ENCODE measurements around the gene BCAR3. TPM values are rescaled to one million over a fixed set of nuclear protein-coding genes. Genes with fewer than 3 reads are reported as not detected.

Gene BCAR3
- total and polyA plus RNA-seq, 4 donors, result 8.4 to 24.1 (median 16.0) TPM

DNA sequence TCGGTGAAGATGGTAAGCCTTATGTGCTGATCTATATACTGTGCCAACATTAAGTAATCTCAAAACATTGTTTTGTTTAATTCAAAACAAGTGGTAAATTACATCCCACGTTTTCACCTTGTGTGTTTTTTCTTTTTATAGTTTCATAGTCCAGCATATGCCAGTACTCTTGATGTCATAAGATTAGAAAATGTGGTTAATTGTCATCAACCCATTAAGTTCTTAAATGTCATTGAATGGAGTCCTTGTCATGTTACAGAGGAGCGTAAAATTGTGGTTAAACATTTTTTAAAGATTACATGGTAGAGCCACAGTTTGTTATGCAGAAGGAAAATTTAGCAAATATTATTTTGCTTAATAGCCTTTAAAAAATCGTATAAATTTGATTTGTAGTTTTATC, 140.6 kb downstream of the BCAR3 start:
- Histone ChIP-seq H3K27ac (ENCODE audit: low read depth in 1 of 2, low read length in 2 of 2) (no peak overlapping the region), H3K4me3 (ENCODE audit: low read length in 2 of 2) (no peak overlapping the region), H3K36me3 (ENCODE audit: control insufficient read depth in 1 of 2, insufficient read depth in 2 of 2, low read length in 1 of 2) (no peaks in the 10 kb centered on the region), H3K9me3 (ENCODE audit: control insufficient read depth, low read length) (no peaks in the 10 kb centered on the region), H3K27me3 (ENCODE audit: control insufficient read depth in 1 of 2, insufficient read depth in 2 of 2, low read length in 1 of 2) (no peaks in the 10 kb centered on the region), H3K4me1 (ENCODE audit: control insufficient read depth in 1 of 2, insufficient read depth in 2 of 2, low read length in 2 of 2) (no peaks in the 10 kb centered on the region)
- 81 to 83% methylated on average over 4 of the region's 4 CpGs for WGBS, 2 donors
- intact Hi-C loops (cut with DNase I), result no loop called here
- DNase-seq (no peak), ATAC-seq (ENCODE audit: low FRiP score) (no peak)

DNA sequence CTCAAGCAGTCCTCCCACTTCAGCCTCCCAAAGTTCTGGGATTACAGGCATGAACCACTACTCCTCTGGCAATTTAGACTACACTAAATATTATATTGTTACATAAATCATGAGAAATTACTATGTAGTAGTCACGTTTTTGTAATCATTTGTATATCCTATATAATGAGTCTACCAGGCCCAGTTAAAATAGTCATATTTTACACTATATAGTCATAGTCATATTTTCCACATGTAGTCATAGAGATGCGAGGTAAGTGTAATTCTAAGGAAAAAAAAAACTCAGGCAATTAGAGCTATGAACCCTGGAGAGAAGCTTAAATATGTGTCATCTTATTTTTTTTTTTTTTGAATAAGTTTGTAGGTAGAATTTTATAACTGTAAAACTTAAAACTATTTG, 143.7 kb downstream of the BCAR3 start:
- Histone ChIP-seq H3K27me3 (ENCODE audit: control insufficient read depth in 1 of 2, insufficient read depth in 2 of 2, low read length in 1 of 2) (no peaks in the 10 kb centered on the region), H3K4me1 (ENCODE audit: control insufficient read depth in 1 of 2, insufficient read depth in 2 of 2, low read length in 2 of 2) (no peaks in the 10 kb centered on the region), H3K4me3 (ENCODE audit: low read length in 2 of 2) (no peak overlapping the region), H3K9me3 (ENCODE audit: control insufficient read depth, low read length) (no peaks in the 10 kb centered on the region), H3K36me3 (ENCODE audit: control insufficient read depth in 1 of 2, insufficient read depth in 2 of 2, low read length in 1 of 2) (no peaks in the 10 kb centered on the region), H3K27ac (ENCODE audit: low read depth in 1 of 2, low read length in 2 of 2) (no peak overlapping the region)
- DNase-seq (no peak), ATAC-seq (ENCODE audit: low FRiP score) (no peak)
- 55% methylated on average over 2 of the region's 2 CpGs for WGBS, 2 donors
- intact Hi-C loops (cut with DNase I), result no loop called here

DNA sequence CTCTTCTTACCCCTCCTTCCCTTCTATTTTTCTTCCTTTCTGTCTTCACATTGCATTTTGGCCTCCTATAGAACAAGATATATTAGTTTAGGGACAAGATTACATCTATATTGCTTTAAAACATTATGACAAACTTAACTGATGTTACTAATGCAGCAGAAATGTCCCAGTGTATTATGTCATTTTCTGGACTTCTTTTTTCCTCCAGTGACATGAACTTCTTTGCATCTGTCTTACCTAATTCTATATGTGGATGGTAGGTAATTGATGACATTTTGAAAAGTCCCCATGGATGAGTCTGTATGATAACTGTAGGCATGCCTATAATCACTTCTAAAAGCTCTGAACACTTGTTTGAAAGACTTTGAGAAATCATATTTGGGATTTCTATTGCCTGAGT, 144.2 kb downstream of the BCAR3 start:
- Histone ChIP-seq H3K4me1 (ENCODE audit: control insufficient read depth in 1 of 2, insufficient read depth in 2 of 2, low read length in 2 of 2) (no peaks in the 10 kb centered on the region), H3K4me3 (ENCODE audit: low read length in 2 of 2) (no peak overlapping the region), H3K27ac (ENCODE audit: low read depth in 1 of 2, low read length in 2 of 2) (no peak overlapping the region), H3K9me3 (ENCODE audit: control insufficient read depth, low read length) (no peaks in the 10 kb centered on the region), H3K36me3 (ENCODE audit: control insufficient read depth in 1 of 2, insufficient read depth in 2 of 2, low read length in 1 of 2) (no peaks in the 10 kb centered on the region), H3K27me3 (ENCODE audit: control insufficient read depth in 1 of 2, insufficient read depth in 2 of 2, low read length in 1 of 2) (no peaks in the 10 kb centered on the region)
- DNase-seq, result no peak
- no peak for ATAC-seq (ENCODE audit: low FRiP score)
- intact Hi-C loops (cut with DNase I), result no loop called here

DNA sequence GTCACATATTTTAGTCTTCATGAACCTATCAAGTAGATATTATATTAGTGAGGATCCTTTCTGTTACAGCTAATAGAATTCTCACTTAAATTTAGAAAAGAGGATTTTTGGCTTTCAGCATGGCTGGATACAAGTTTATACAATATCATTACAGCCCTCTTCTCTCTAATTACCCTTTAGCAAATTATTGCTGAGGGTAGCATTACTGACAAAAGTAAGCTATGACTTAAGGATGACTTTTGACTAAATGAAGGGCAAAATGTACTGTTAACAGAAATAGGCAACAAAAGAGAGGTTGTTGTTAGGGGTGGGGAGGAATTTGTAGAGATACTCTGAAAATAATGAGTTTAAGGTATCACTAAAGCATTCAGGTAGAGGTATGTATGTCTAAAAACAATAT, 148.0 kb downstream of the BCAR3 start:
- DNase-seq (no peak), ATAC-seq (ENCODE audit: low FRiP score) (no peak)
- intact Hi-C loops (cut with DNase I), result no loop called here
- Histone ChIP-seq H3K27ac (ENCODE audit: low read depth in 1 of 2, low read length in 2 of 2) (no peak overlapping the region), H3K4me3 (ENCODE audit: low read length in 2 of 2) (no peak overlapping the region), H3K36me3 (ENCODE audit: control insufficient read depth in 1 of 2, insufficient read depth in 2 of 2, low read length in 1 of 2) (no peaks in the 10 kb centered on the region), H3K4me1 (ENCODE audit: control insufficient read depth in 1 of 2, insufficient read depth in 2 of 2, low read length in 2 of 2) (no peaks in the 10 kb centered on the region), H3K9me3 (ENCODE audit: control insufficient read depth, low read length) (no peaks in the 10 kb centered on the region), H3K27me3 (ENCODE audit: control insufficient read depth in 1 of 2, insufficient read depth in 2 of 2, low read length in 1 of 2) (no peaks in the 10 kb centered on the region)

DNA sequence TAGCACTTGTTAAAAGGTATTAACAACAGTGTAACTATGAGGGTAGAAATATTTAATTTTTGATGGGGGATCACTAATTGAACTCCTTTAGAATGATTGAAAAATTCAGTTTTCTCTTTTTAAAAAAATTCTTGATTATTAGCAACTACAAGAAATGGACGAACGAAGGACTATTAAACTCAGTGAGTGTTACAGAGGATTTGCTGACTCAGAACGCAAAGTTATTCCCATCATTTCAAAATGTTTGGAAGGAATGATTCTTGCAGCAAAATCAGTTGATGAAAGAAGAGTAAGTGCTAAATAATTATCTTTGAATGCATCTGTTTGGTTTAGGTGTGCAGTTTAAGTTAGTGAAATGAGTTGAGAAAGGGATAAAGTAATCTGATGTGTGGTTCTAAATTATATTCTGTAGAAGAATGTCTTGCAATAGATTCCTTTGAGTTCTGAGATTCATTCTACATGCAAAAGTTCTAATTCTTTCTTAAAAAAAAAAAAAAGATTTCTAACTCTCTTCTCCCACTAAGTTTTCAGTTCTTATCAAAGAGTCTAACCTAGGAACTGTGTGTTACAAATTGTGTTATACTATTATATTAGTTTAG, 148.8 kb downstream of the BCAR3 start:
- Histone ChIP-seq H3K4me3 (ENCODE audit: low read length in 2 of 2) (no peak overlapping the region), H3K4me1 (ENCODE audit: control insufficient read depth in 1 of 2, insufficient read depth in 2 of 2, low read length in 2 of 2) (no peaks in the 10 kb centered on the region), H3K27me3 (ENCODE audit: control insufficient read depth in 1 of 2, insufficient read depth in 2 of 2, low read length in 1 of 2) (no peaks in the 10 kb centered on the region), H3K9me3 (ENCODE audit: control insufficient read depth, low read length) (no peaks in the 10 kb centered on the region), H3K27ac (ENCODE audit: low read depth in 1 of 2, low read length in 2 of 2) (no peak overlapping the region), H3K36me3 (ENCODE audit: control insufficient read depth in 1 of 2, insufficient read depth in 2 of 2, low read length in 1 of 2) (no peaks in the 10 kb centered on the region)
- intact Hi-C loops (cut with DNase I), result no loop called here
- ATAC-seq (ENCODE audit: low FRiP score), result no peak
- no peak for DNase-seq
- WGBS, 2 donors, result 97% methylated on average over 3 of the region's 3 CpGs

DNA sequence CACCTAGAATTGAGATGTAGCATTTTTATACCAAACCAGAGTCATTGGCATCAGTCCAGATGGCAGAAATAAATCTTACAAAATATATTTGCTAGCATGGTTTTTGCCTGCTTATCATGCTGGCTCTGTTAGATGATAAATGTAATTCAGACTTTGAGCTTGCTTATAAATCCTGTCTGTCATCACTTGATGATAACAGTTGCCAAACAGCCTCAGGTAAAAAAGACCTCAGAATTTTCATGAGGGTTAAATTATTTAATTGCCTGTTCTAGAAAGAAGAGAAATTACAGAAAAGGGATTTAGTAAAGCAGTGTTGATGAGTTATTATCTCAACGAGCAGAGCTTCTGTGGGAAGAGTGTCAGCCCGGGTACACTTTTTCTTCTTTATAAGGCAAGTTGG, 150.4 kb downstream of the BCAR3 start:
- 55 to 59% methylated on average over 2 of the region's 2 CpGs for WGBS, 2 donors
- Histone ChIP-seq H3K4me1 (ENCODE audit: control insufficient read depth in 1 of 2, insufficient read depth in 2 of 2, low read length in 2 of 2) (no peaks in the 10 kb centered on the region), H3K9me3 (ENCODE audit: control insufficient read depth, low read length) (no peaks in the 10 kb centered on the region), H3K36me3 (ENCODE audit: control insufficient read depth in 1 of 2, insufficient read depth in 2 of 2, low read length in 1 of 2) (no peaks in the 10 kb centered on the region), H3K27ac (ENCODE audit: low read depth in 1 of 2, low read length in 2 of 2) (no peak overlapping the region), H3K4me3 (ENCODE audit: low read length in 2 of 2) (no peak overlapping the region), H3K27me3 (ENCODE audit: control insufficient read depth in 1 of 2, insufficient read depth in 2 of 2, low read length in 1 of 2) (no peaks in the 10 kb centered on the region)
- intact Hi-C loops (cut with DNase I), result no loop called here
- DNase-seq, result no peak
- no peak for ATAC-seq (ENCODE audit: low FRiP score)

DNA sequence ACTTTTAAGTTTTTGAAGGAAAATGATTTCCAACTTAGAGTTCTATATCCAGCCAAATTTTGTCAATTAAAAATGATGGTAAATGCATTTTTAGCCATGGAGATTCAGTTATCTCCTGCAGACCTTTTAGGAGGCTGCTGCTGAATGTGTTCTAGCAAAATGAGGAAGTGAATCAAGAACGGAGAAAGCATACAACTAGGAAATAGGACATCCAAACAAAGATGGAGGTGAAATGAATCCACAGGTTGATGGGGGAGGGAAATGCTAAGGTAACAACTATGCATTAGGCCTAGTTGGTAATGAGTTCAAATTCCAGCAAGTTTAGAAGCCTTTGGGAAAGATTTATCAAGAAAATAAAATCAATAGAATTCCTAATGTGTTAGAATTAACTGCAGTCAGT, 153.2 kb downstream of the BCAR3 start:
- WGBS, 2 donors, result 92 to 97% methylated on average over 1 of the region's 1 CpG
- ATAC-seq (ENCODE audit: low FRiP score) (no peak), DNase-seq (no peak)
- H3K36me3 ChIP-seq (ENCODE audit: control insufficient read depth in 1 of 2, insufficient read depth in 2 of 2, low read length in 1 of 2), result no peaks in the 10 kb centered on the region
- intact Hi-C loops (cut with DNase I), result no loop called here
- H3K4me1 ChIP-seq (ENCODE audit: control insufficient read depth in 1 of 2, insufficient read depth in 2 of 2, low read length in 2 of 2), result no peaks in the 10 kb centered on the region
- no peaks in the 10 kb centered on the region for H3K27me3 ChIP-seq (ENCODE audit: control insufficient read depth in 1 of 2, insufficient read depth in 2 of 2, low read length in 1 of 2)
- H3K9me3 ChIP-seq (ENCODE audit: control insufficient read depth, low read length), result no peaks in the 10 kb centered on the region
- no peak overlapping the region for H3K27ac ChIP-seq (ENCODE audit: low read depth in 1 of 2, low read length in 2 of 2)
- no peak overlapping the region for H3K4me3 ChIP-seq (ENCODE audit: low read length in 2 of 2)

DNA sequence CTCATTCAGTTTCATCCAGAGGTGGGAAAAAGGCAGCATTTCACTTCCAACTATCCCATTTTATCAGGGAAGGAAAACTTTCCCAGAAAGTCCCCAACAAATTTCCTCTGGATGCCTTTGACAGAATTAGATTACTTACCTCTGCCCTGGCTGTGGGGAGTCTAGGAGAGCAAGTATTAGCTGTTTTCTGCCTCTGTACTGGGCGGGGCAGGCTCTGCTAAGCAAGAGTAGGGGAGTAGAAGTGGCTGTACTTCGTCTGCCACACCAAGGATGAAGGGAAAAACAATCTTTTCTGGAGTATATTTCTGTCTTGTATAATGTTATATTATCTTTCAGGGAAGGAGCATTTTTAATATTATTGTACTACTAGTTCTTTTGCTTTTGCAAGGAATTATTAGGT, 155.2 kb downstream of the BCAR3 start:
- WGBS, 2 donors, result 93 to 96% methylated on average over 2 of the region's 2 CpGs
- H3K4me3 ChIP-seq (ENCODE audit: low read length in 2 of 2), result no peak overlapping the region

DNA sequence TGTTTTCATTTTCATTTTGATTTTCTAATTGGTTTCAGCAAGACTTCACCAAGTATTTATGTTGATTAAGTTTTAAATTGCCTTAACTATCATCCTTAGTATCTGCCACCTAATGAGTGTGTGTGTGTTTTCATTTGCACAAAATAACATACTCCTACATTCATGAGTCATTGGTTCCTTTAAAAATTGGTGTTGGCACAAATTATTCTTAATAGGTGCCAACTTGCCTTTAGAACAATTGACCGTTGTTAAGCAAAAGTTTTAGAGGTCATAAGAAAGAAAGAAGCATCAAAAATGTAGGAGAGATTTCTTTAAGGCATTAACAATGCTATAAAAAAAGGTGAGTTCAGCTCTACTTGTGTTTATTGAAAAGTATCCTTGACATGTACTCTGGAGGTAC, 156.2 kb downstream of the BCAR3 start:
- H3K4me3 ChIP-seq (ENCODE audit: low read length in 2 of 2), result no peak overlapping the region
- WGBS, 2 donors, result 8% methylated on average over 1 of the region's 1 CpG
- intact Hi-C loops (cut with DNase I), result no loop called here
- DNase-seq (no peak), ATAC-seq (ENCODE audit: low FRiP score) (no peak)
- H3K27me3 ChIP-seq (ENCODE audit: control insufficient read depth in 1 of 2, insufficient read depth in 2 of 2, low read length in 1 of 2), result no peaks in the 10 kb centered on the region
- no peaks in the 10 kb centered on the region for H3K36me3 ChIP-seq (ENCODE audit: control insufficient read depth in 1 of 2, insufficient read depth in 2 of 2, low read length in 1 of 2)
- H3K27ac ChIP-seq (ENCODE audit: low read depth in 1 of 2, low read length in 2 of 2), result no peak overlapping the region
- H3K4me1 ChIP-seq (ENCODE audit: control insufficient read depth in 1 of 2, insufficient read depth in 2 of 2, low read length in 2 of 2), result no peaks in the 10 kb centered on the region
- H3K9me3 ChIP-seq (ENCODE audit: control insufficient read depth, low read length), result no peaks in the 10 kb centered on the region

More for the DNA sequence above, 155.2 kb downstream of the BCAR3 start:
- DNase-seq, result no peak
- Histone ChIP-seq H3K36me3 (ENCODE audit: control insufficient read depth in 1 of 2, insufficient read depth in 2 of 2, low read length in 1 of 2) (no peaks in the 10 kb centered on the region), H3K27me3 (ENCODE audit: control insufficient read depth in 1 of 2, insufficient read depth in 2 of 2, low read length in 1 of 2) (no peaks in the 10 kb centered on the region), H3K27ac (ENCODE audit: low read depth in 1 of 2, low read length in 2 of 2) (no peak overlapping the region), H3K9me3 (ENCODE audit: control insufficient read depth, low read length) (no peaks in the 10 kb centered on the region), H3K4me1 (ENCODE audit: control insufficient read depth in 1 of 2, insufficient read depth in 2 of 2, low read length in 2 of 2) (no peaks in the 10 kb centered on the region)
- ATAC-seq (ENCODE audit: low FRiP score), result no peak
- intact Hi-C loops (cut with DNase I), result no loop called here
